Activated B cell treated with CpG ODN at 0.5 μM for 24 hours (primary cell): ENCODE results near the gene GLT1D1. TPM values are rescaled to one million over a fixed set of nuclear protein-coding genes. Genes with fewer than 3 reads are reported as not detected.
A peak's percentile ranks its signal among the peaks of the same experiment; 100 is the strongest.
"Not testable (repeated sequence)": the region's sequence is repeated elsewhere in the genome, so short reads cannot be mapped to it uniquely, and the experiment has no call there.

Source experiments
- ATAC-seq: fragments of 200-7000 bp; cut with Tn5 transposase; one replicate; pipeline ENCODE4 v1.10.0; 2021; ENCODE audit warnings: low read depth, mild to moderate bottlenecking, moderate library complexity
- CTCF ChIA-PET: fragments of 350-600 bp; sonication (Branson Sonifier 250); formaldehyde crosslinking; loops from one replicate; lab custom pipeline; 2021; ENCODE audit warnings: antibody characterized with exemption; lab: Charles Lee
- POLR2A ChIA-PET: fragments of 350-600 bp; sonication (Branson Sonifier 250); formaldehyde crosslinking; loops from one replicate; lab custom pipeline; 2021; ENCODE audit warnings: antibody characterized with exemption; lab: Charles Lee
- DNase-seq: peaks from one replicate; pipeline ENCODE4 v3.0.0; 2022
- H3K27ac Mint-ChIP-seq: one replicate; pipeline ENCODE4 v1.8.0; 2020; ENCODE audit warnings: mixed read lengths
- H3K27me3 Mint-ChIP-seq: one replicate; pipeline ENCODE4 v1.8.0; 2021; ENCODE audit warnings: mixed read lengths
- H3K36me3 Mint-ChIP-seq: one replicate; pipeline ENCODE4 v1.8.0; 2021; ENCODE audit warnings: low read depth, mixed read lengths
- H3K4me1 Mint-ChIP-seq: one replicate; pipeline ENCODE4 v1.8.0; 2021; ENCODE audit warnings: mixed read lengths
- H3K4me3 Mint-ChIP-seq: one replicate; pipeline ENCODE4 v1.8.0; 2020; ENCODE audit warnings: mild to moderate bottlenecking, mixed read lengths
- H3K9me3 Mint-ChIP-seq: one replicate; pipeline ENCODE4 v1.8.0; 2020; ENCODE audit warnings: mixed read lengths
- CTCF ChIP-seq: fragments of 200-600 bp; IDR thresholded peaks from one replicate; pipeline ENCODE4 v1.8.0; 2022; ENCODE audit warnings: antibody characterized with exemption, mild to moderate bottlenecking
- intact Hi-C: fragments of 100-400 bp; cut with micrococcal nuclease; formaldehyde crosslinking; loops from one replicate; pipeline ENCODE4 v1.15.1; 2024
- total RNA-seq: library from RNA; stranded (reverse); gene quantifications from 2 replicates; pipeline ENCODE4 v1.2.3, GENCODE V29; 2022

The GLT1D1 gene
- total RNA-seq, 1 donor from 2014 or later, result not detected

- peak; percentile 80 for ATAC-seq
- intact Hi-C loops, result loop anchor here (1.0 kb wide), 1 partner anchor 11 kb away; no protein-coding TSS in a partner anchor
- no peak for TF ChIP-seq CTCF
- ChIA-PET POLR2A (interaction anchor here (0.9 to 1.8 kb wide), 5 partner anchors 10 to 46 kb away, joined by 3 to 17 read pairs (median 4); partner anchors contain the start of gene SLC15A4), CTCF (no interaction called here)
- H3K27me3 Mint-ChIP-seq, result no peaks in the 10 kb centered on the region
- no peaks in the 10 kb centered on the region for H3K9me3 Mint-ChIP-seq
- H3K4me3 Mint-ChIP-seq, result peak overlapping the region; percentile 42
- peak overlapping the region; percentile 18 for H3K27ac Mint-ChIP-seq
- no peaks in the 10 kb centered on the region for H3K36me3 Mint-ChIP-seq
- H3K4me1 Mint-ChIP-seq, result peaks cover 24% of the 10 kb centered on the region
- no peak for DNase-seq
Measured at GRCh38 chr12:128840862-128841468, 12.3 kb upstream of the GLT1D1 start.

- H3K9me3 Mint-ChIP-seq, result no peaks in the 10 kb centered on the region
- ChIA-PET CTCF (no interaction called here), POLR2A (no interaction called here)
- H3K4me1 Mint-ChIP-seq, result peaks cover 24% of the 10 kb centered on the region
- no peak overlapping the region for H3K4me3 Mint-ChIP-seq
- no peaks in the 10 kb centered on the region for H3K27me3 Mint-ChIP-seq
- H3K27ac Mint-ChIP-seq, result no peak overlapping the region
- ATAC-seq, result no peak
- no peak for DNase-seq
- no peaks in the 10 kb centered on the region for H3K36me3 Mint-ChIP-seq
- intact Hi-C loops, result no loop called here
- no peak for TF ChIP-seq CTCF
Measured at GRCh38 chr12:128842579-128842978, 10.7 kb upstream of the GLT1D1 start.

GRCh38 chr12:128843538-128843937 lies 9.7 kb upstream of the GLT1D1 start:
- CTCF ChIA-PET, result no interaction called here
- POLR2A ChIA-PET, result interaction anchor here (0.6 kb wide), 1 partner anchor 28 kb away, joined by 3 read pairs; no protein-coding TSS in a partner anchor
- peaks cover 24% of the 10 kb centered on the region for H3K4me1 Mint-ChIP-seq
- no peak for TF ChIP-seq CTCF
- intact Hi-C loops, result no loop called here
- DNase-seq (no peak), ATAC-seq (no peak)
- H3K27me3 Mint-ChIP-seq, result no peaks in the 10 kb centered on the region
- H3K36me3 Mint-ChIP-seq, result no peaks in the 10 kb centered on the region
- no peaks in the 10 kb centered on the region for H3K9me3 Mint-ChIP-seq
- no peak overlapping the region for H3K4me3 Mint-ChIP-seq
- no peak overlapping the region for H3K27ac Mint-ChIP-seq

- POLR2A ChIA-PET, result interaction anchor here (0.6 kb wide), 1 partner anchor 28 kb away, joined by 3 read pairs; no protein-coding TSS in a partner anchor
- peak; percentile 43 for ATAC-seq
- no peaks in the 10 kb centered on the region for H3K27me3 Mint-ChIP-seq
Measured at GRCh38 chr12:128844031-128844635, 9.1 kb upstream of the GLT1D1 start.

GRCh38 chr12:128846671-128847070 lies 6.6 kb upstream of the GLT1D1 start:
- DNase-seq, H3K4me3 Mint-ChIP-seq, CTCF ChIA-PET, intact Hi-C loops, H3K4me1 Mint-ChIP-seq, H3K27me3 Mint-ChIP-seq, POLR2A ChIA-PET, ATAC-seq, H3K27ac Mint-ChIP-seq, H3K36me3 Mint-ChIP-seq, H3K9me3 Mint-ChIP-seq: not testable (repeated sequence)

More at GRCh38 chr12:128844031-128844635, 9.1 kb upstream of the GLT1D1 start:
- H3K4me3 Mint-ChIP-seq, result no peak overlapping the region
- H3K27ac Mint-ChIP-seq, result no peak overlapping the region
- no peak for DNase-seq
- no peaks in the 10 kb centered on the region for H3K36me3 Mint-ChIP-seq
- intact Hi-C loops, result loop anchor here (1.0 kb wide), 1 partner anchor 34 kb away; no protein-coding TSS in a partner anchor
- H3K9me3 Mint-ChIP-seq, result no peaks in the 10 kb centered on the region
- CTCF ChIA-PET, result no interaction called here
- H3K4me1 Mint-ChIP-seq, result peaks cover 24% of the 10 kb centered on the region
- no peak for TF ChIP-seq CTCF
